GM23338 (cell line): ENCODE measurements around the gene TOMM7. TPM values are rescaled to one million over a fixed set of nuclear protein-coding genes. Genes with fewer than 3 reads are reported as not detected.
A peak's percentile ranks its signal among the peaks of the same experiment; 100 is the strongest.

Source experiments
- ATAC-seq: fragments of 200-7000 bp; cut with Tn5 transposase; 3 replicates; pipeline ENCODE4 v1.9.1; 2020
- DNase-seq: peaks from one replicate; pipeline ENCODE4 v3.0.0-alpha.2; 2015; ENCODE audit warnings: low spot score
- H2AFZ ChIP-seq: fragments of 200-600 bp; sonication (generic); 2 replicates; pipeline ENCODE4 v1.8.0; 2016; ENCODE audit warnings: antibody characterized with exemption, mild to moderate bottlenecking, moderate library complexity
- H3F3A ChIP-seq: fragments of 200-600 bp; sonication (generic); replicated peaks from 2 replicates; pipeline ENCODE4 v1.8.0; 2017; ENCODE audit warnings: antibody characterized with exemption, mixed run types, low read depth
- H3K27ac ChIP-seq: fragments of 200-600 bp; sonication (generic); 2 replicates; pipeline ENCODE4 v1.6.1; 2016; ENCODE audit warnings: low read depth
- H3K27me3 ChIP-seq: fragments of 200-600 bp; sonication (generic); 2 replicates; pipeline ENCODE4 v1.8.0; 2016; ENCODE audit warnings: mild to moderate bottlenecking, mixed run types, moderate library complexity; ENCODE audit not compliant: insufficient read depth
- H3K36me3 ChIP-seq: fragments of 200-600 bp; sonication (generic); 2 replicates; pipeline ENCODE4 v1.8.0; 2016; ENCODE audit warnings: mild to moderate bottlenecking; ENCODE audit not compliant: insufficient read depth
- H3K4me1 ChIP-seq: fragments of 200-600 bp; sonication (generic); 2 replicates; pipeline ENCODE4 v1.8.0; 2016; ENCODE audit warnings: mild to moderate bottlenecking, moderate library complexity; ENCODE audit not compliant: insufficient read depth
- H3K4me2 ChIP-seq: fragments of 200-600 bp; sonication (generic); 2 replicates; pipeline ENCODE4 v1.7.1; 2017; ENCODE audit warnings: mixed run types
- H3K4me3 ChIP-seq: fragments of 200-600 bp; sonication (generic); 2 replicates; pipeline ENCODE4 v1.6.1; 2016; ENCODE audit warnings: mixed run types
- H3K79me2 ChIP-seq: fragments of 200-600 bp; sonication (generic); replicated peaks from 2 replicates; pipeline ENCODE4 v1.8.0; 2017; ENCODE audit warnings: mild to moderate bottlenecking; ENCODE audit not compliant: insufficient read depth
- H3K9me2 ChIP-seq: fragments of 200-600 bp; sonication (generic); 2 replicates; pipeline ENCODE4 v1.8.0; 2017; ENCODE audit not compliant: insufficient read depth
- H4K20me1 ChIP-seq: fragments of 200-600 bp; sonication (generic); replicated peaks from 2 replicates; pipeline ENCODE4 v1.8.0; 2017; ENCODE audit warnings: mild to moderate bottlenecking; ENCODE audit not compliant: insufficient read depth
- H3K27ac Mint-ChIP-seq: 2 replicates; pipeline ENCODE4 v1.8.0; 2020; ENCODE audit warnings: inconsistent platforms, mild to moderate bottlenecking, moderate library complexity, mixed read lengths
- H3K27me3 Mint-ChIP-seq: 3 replicates; pipeline ENCODE4 v1.8.0; 2022; ENCODE audit warnings: low read depth, mild to moderate bottlenecking, moderate library complexity, mixed read lengths, inconsistent platforms; ENCODE audit not compliant: insufficient read depth, poor library complexity
- H3K36me3 Mint-ChIP-seq: 3 replicates; pipeline ENCODE4 v1.8.0; 2021; ENCODE audit warnings: low read depth, mild to moderate bottlenecking, inconsistent platforms, moderate library complexity, mixed read lengths
- H3K4me1 Mint-ChIP-seq: 3 replicates; pipeline ENCODE4 v1.8.0; 2020; ENCODE audit warnings: mild to moderate bottlenecking, inconsistent platforms, mixed read lengths
- H3K4me3 Mint-ChIP-seq: 3 replicates; pipeline ENCODE4 v1.8.0; 2021; ENCODE audit warnings: moderate library complexity, mild to moderate bottlenecking, inconsistent platforms, mixed read lengths
- H3K9me3 Mint-ChIP-seq: 3 replicates; pipeline ENCODE4 v1.8.0; 2020; ENCODE audit warnings: moderate library complexity, mild to moderate bottlenecking, inconsistent platforms, mixed read lengths
- CREB1 ChIP-seq: fragments of 250-450 bp; sonication (Bioruptor Pico); IDR thresholded peaks from 2 replicates; pipeline ENCODE4 v1.5.0; 2020; ENCODE audit warnings: low read depth, mild to moderate bottlenecking, moderate library complexity
- EZH2 ChIP-seq: fragments of 200-600 bp; sonication (generic); IDR thresholded peaks from one replicate; pipeline ENCODE4 v1.8.0; 2017; ENCODE audit warnings: antibody characterized with exemption, mild to moderate bottlenecking, low read depth; ENCODE audit not compliant: unreplicated experiment
- POLR2AphosphoS5 ChIP-seq: IDR thresholded peaks from 2 replicates; pipeline ENCODE4 v1.6.1; 2016; ENCODE audit warnings: antibody characterized with exemption, low read depth
- STAT1 ChIP-seq: IDR thresholded peaks from one replicate; pipeline ENCODE4 v1.6.1; 2016; ENCODE audit warnings: antibody characterized with exemption; ENCODE audit not compliant: unreplicated experiment
- ZNF331 ChIP-seq: fragments of 250-450 bp; sonication (Bioruptor Pico); IDR thresholded peaks from 2 replicates; pipeline ENCODE4 v1.5.0; 2020; ENCODE audit warnings: low read depth, mild to moderate bottlenecking, moderate library complexity
- long read RNA-seq: library from polyadenylated mRNA; unstranded; transcript quantifications from one replicate; pipeline ENCODE4 v2.0.0, GENCODE V29; 2020; ENCODE audit not compliant: unreplicated experiment
- polyA plus RNA-seq: library from polyadenylated mRNA; unstranded; fragments of >200 nt; fragmentation: Nextera tagmentation; extraction: Ambion mirVana; gene quantifications from 2 replicates; pipeline ENCODE4 v1.2.1, GENCODE V29; 2016
- total RNA-seq: library from RNA; depleted of rRNA; stranded (reverse); fragments of >200 nt; shearing (Covaris generic); gene quantifications from 2 replicates; pipeline ENCODE4 v1.2.3, GENCODE V29; 2014; rRNA removed
- TF ChIP-seq, protein P1 (sequence below): fragments of 250-450 bp; sonication (Bioruptor Pico); IDR thresholded peaks from 2 replicates; pipeline ENCODE4 v1.5.0; 2020; ENCODE audit warnings: mild to moderate bottlenecking, moderate library complexity
- TF ChIP-seq, protein P2 (sequence below): IDR thresholded peaks from 2 replicates; pipeline ENCODE4 v1.6.1; 2016; ENCODE audit warnings: antibody characterized with exemption
- TF ChIP-seq, protein P3 (sequence below): IDR thresholded peaks from one replicate; pipeline ENCODE4 v1.6.1; 2018; ENCODE audit warnings: antibody characterized with exemption; ENCODE audit not compliant: unreplicated experiment
- TF ChIP-seq, protein P4 (sequence below), 2 experiments: fragments of 200-600 bp in 1 of 2; sonication (generic) in 1 of 2; conservative IDR thresholded peaks; 2 replicates each; pipeline versions ENCODE4 v1.5.1 to v1.6.1; 2016 to 2017; ENCODE audit warnings: antibody characterized with exemption in 2 of 2, low read depth in 2 of 2, mild to moderate bottlenecking in 2 of 2, moderate library complexity in 1 of 2

The TOMM7 gene
- 131 and 164 TPM in 2 replicates for total RNA-seq
- polyA plus RNA-seq, result 791 and 920 TPM in 2 replicates
- long read RNA-seq, transcript TOMM7-204 (2 exons, 731 nt), result minor isoform, 6 of 314 reads
- long read RNA-seq, transcript TOMM7-201 (3 exons, 778 nt), result major isoform, 304 of 314 reads
- long read RNA-seq, partial matches to known transcripts, result 0 of 314 reads
- long read RNA-seq, other reads (novel, unspliced or antisense), result 3 of 314 reads

DNA sequence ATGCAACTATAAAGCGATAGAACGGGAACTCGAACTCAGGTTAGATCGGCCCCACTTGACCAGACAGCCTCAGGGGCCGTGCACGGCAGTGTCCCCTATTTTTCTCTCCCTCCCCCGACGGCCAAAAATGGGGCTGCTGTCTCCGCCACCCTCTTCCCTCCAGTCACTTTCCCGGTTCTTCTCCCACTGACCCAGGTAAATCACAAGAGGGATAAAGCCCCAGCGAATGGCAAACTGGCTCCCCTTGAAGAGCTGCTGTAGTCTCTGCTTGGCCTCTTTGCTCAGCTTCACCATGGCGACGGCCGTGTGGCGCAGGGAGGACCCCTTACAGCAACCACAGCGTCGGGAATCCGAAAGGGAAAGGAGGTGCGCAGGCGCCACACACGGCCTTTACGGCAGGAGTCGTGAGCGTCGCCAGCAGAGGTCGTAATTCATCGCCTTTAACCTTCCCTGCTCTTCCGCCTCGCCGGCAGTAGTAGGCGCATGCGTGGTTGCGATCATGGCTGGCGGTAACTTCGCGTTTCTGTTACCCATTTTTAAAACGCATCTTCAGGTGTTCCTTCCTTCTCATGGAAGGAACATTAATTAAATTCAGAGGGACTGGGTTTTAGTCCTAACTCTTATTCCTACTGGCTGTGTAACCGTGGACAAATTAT lies at the start of gene TOMM7:
Gene TOMM7 (minus strand): TSS at position 364 of the 656 bp plus-strand sequence. CDS start 70 bp downstream, at position 294.
- Histone ChIP-seq H3K79me2 (peaks cover 49% of the 10 kb centered on the region), H3K36me3 (peaks cover 4% of the 10 kb centered on the region; the same call in 1 of the 2 replicates), H3K4me1 (peaks cover 31% of the 10 kb centered on the region), H3K4me2 (peak within 1 kb of the TSS; percentile 95), H3K9me2 (no peaks in the 10 kb centered on the region), H3K27ac (peak within 1 kb of the TSS; percentile 46), H2AFZ (peak within 1 kb of the TSS; percentile 63; the same call in 1 of the 2 replicates), H3K4me3 (peak within 1 kb of the TSS; percentile 93), H3F3A (no peaks in the 10 kb centered on the region; the same call in 1 of the 2 replicates), H3K27me3 (no peaks in the 10 kb centered on the region), H4K20me1 (no peaks in the 10 kb centered on the region)
- ATAC-seq, result peak; percentile 95
- Mint-ChIP-seq H3K27ac (peak within 1 kb of the TSS; percentile 97), H3K27me3 (peaks cover 8% of the 10 kb centered on the region), H3K4me3 (peak within 1 kb of the TSS; percentile 97), H3K9me3 (no peaks in the 10 kb centered on the region), H3K36me3 (peaks cover 18% of the 10 kb centered on the region), H3K4me1 (peaks cover 29% of the 10 kb centered on the region)
- TF ChIP-seq, protein P1, sequence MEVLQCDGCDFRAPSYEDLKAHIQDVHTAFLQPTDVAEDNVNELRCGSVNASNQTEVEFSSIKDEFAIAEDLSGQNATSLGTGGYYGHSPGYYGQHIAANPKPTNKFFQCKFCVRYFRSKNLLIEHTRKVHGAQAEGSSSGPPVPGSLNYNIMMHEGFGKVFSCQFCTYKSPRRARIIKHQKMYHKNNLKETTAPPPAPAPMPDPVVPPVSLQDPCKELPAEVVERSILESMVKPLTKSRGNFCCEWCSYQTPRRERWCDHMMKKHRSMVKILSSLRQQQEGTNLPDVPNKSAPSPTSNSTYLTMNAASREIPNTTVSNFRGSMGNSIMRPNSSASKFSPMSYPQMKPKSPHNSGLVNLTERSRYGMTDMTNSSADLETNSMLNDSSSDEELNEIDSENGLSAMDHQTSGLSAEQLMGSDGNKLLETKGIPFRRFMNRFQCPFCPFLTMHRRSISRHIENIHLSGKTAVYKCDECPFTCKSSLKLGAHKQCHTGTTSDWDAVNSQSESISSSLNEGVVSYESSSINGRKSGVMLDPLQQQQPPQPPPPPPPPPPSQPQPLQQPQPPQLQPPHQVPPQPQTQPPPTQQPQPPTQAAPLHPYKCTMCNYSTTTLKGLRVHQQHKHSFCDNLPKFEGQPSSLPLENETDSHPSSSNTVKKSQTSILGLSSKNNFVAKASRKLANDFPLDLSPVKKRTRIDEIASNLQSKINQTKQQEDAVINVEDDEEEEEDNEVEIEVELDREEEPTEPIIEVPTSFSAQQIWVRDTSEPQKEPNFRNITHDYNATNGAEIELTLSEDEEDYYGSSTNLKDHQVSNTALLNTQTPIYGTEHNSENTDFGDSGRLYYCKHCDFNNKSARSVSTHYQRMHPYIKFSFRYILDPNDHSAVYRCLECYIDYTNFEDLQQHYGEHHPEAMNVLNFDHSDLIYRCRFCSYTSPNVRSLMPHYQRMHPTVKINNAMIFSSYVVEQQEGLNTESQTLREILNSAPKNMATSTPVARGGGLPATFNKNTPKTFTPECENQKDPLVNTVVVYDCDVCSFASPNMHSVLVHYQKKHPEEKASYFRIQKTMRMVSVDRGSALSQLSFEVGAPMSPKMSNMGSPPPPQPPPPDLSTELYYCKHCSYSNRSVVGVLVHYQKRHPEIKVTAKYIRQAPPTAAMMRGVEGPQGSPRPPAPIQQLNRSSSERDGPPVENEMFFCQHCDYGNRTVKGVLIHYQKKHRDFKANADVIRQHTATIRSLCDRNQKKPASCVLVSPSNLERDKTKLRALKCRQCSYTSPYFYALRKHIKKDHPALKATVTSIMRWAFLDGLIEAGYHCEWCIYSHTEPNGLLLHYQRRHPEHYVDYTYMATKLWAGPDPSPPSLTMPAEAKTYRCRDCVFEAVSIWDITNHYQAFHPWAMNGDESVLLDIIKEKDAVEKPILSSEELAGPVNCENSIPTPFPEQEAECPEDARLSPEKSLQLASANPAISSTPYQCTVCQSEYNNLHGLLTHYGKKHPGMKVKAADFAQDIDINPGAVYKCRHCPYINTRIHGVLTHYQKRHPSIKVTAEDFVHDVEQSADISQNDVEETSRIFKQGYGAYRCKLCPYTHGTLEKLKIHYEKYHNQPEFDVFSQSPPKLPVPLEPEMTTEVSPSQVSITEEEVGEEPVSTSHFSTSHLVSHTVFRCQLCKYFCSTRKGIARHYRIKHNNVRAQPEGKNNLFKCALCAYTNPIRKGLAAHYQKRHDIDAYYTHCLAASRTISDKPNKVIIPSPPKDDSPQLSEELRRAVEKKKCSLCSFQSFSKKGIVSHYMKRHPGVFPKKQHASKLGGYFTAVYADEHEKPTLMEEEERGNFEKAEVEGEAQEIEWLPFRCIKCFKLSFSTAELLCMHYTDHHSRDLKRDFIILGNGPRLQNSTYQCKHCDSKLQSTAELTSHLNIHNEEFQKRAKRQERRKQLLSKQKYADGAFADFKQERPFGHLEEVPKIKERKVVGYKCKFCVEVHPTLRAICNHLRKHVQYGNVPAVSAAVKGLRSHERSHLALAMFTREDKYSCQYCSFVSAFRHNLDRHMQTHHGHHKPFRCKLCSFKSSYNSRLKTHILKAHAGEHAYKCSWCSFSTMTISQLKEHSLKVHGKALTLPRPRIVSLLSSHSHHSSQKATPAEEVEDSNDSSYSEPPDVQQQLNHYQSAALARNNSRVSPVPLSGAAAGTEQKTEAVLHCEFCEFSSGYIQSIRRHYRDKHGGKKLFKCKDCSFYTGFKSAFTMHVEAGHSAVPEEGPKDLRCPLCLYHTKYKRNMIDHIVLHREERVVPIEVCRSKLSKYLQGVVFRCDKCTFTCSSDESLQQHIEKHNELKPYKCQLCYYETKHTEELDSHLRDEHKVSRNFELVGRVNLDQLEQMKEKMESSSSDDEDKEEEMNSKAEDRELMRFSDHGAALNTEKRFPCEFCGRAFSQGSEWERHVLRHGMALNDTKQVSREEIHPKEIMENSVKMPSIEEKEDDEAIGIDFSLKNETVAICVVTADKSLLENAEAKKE (CRISPR knock-in tag), result no peak
- TF ChIP-seq, protein P2, sequence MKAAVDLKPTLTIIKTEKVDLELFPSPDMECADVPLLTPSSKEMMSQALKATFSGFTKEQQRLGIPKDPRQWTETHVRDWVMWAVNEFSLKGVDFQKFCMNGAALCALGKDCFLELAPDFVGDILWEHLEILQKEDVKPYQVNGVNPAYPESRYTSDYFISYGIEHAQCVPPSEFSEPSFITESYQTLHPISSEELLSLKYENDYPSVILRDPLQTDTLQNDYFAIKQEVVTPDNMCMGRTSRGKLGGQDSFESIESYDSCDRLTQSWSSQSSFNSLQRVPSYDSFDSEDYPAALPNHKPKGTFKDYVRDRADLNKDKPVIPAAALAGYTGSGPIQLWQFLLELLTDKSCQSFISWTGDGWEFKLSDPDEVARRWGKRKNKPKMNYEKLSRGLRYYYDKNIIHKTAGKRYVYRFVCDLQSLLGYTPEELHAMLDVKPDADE, result peak; percentile 89
- TF ChIP-seq, protein P3, sequence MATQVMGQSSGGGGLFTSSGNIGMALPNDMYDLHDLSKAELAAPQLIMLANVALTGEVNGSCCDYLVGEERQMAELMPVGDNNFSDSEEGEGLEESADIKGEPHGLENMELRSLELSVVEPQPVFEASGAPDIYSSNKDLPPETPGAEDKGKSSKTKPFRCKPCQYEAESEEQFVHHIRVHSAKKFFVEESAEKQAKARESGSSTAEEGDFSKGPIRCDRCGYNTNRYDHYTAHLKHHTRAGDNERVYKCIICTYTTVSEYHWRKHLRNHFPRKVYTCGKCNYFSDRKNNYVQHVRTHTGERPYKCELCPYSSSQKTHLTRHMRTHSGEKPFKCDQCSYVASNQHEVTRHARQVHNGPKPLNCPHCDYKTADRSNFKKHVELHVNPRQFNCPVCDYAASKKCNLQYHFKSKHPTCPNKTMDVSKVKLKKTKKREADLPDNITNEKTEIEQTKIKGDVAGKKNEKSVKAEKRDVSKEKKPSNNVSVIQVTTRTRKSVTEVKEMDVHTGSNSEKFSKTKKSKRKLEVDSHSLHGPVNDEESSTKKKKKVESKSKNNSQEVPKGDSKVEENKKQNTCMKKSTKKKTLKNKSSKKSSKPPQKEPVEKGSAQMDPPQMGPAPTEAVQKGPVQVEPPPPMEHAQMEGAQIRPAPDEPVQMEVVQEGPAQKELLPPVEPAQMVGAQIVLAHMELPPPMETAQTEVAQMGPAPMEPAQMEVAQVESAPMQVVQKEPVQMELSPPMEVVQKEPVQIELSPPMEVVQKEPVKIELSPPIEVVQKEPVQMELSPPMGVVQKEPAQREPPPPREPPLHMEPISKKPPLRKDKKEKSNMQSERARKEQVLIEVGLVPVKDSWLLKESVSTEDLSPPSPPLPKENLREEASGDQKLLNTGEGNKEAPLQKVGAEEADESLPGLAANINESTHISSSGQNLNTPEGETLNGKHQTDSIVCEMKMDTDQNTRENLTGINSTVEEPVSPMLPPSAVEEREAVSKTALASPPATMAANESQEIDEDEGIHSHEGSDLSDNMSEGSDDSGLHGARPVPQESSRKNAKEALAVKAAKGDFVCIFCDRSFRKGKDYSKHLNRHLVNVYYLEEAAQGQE, result no peak
- no peak for TF ChIP-seq ZNF331 (CRISPR knock-in tag)
- no peak for TF ChIP-seq CREB1
- TF ChIP-seq, protein P4, sequence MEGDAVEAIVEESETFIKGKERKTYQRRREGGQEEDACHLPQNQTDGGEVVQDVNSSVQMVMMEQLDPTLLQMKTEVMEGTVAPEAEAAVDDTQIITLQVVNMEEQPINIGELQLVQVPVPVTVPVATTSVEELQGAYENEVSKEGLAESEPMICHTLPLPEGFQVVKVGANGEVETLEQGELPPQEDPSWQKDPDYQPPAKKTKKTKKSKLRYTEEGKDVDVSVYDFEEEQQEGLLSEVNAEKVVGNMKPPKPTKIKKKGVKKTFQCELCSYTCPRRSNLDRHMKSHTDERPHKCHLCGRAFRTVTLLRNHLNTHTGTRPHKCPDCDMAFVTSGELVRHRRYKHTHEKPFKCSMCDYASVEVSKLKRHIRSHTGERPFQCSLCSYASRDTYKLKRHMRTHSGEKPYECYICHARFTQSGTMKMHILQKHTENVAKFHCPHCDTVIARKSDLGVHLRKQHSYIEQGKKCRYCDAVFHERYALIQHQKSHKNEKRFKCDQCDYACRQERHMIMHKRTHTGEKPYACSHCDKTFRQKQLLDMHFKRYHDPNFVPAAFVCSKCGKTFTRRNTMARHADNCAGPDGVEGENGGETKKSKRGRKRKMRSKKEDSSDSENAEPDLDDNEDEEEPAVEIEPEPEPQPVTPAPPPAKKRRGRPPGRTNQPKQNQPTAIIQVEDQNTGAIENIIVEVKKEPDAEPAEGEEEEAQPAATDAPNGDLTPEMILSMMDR (conservative IDR thresholded peaks at IDR 0.05; ENCODE audit: low read depth in 2 of 2), result peak in 1 of 2 experiments; percentile 60; a peak in 2 of 4 replicates
- peak; percentile 95 for TF ChIP-seq POLR2AphosphoS5
- no peak for TF ChIP-seq STAT1
- TF ChIP-seq EZH2, result no peak
- DNase-seq, result peak; percentile 99
